TTC549 (cell line): ENCODE measurements around the gene DYSF.

ENCODE experiments used
- FAIRE-seq: peaks from 2 replicates; lab custom pipeline; 2012; peaks lifted over from hg19 to GRCh38; lab: Jason Lieb, UNC

Gene DYSF

DNA sequence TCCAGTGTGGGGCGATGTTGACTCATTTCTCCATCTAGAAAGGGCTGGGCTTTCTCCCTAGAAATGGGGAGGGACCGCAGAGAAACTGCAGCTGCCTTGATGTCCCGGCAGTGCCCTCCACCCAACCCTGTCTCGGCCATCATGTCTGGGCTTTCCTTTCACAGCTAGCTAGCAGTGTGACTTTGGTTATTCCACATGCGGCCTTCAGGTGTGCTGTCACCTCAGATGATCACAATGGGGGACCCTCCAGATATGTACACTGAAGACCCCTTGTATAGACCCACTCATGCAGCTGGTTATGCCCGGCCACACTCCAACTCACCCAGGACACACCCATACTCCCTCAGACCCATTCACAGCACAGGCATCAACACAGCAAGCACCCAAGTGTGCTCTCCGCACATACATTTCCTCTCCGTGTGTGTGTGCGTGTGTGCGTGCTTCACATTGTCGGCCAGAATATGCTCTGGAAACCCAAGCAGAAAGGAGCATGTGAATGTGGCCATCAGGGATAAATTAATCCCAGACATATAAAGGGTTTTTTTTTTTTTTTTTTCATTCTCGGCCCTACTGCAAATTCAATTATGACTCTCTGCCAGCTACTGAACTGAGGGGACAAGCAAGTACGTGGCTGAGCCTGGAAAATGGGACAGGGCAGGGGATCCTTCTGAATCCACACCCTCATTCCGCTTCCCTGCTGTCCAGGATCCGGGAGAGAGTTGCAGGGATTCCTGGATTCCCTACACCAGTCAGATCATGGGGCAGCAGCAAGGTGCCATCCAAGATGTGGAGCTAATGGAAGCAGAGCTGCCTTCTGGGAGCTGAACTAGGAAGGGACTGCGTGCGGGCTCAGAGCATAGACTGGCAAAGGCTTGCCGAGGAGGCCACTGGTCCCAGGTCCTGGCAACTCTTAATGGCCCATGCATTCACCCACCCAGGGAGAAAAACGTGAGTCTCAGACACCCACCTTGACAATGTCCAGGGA lies 240.2 kb downstream of the DYSF start:
- FAIRE-seq = no peak

DNA sequence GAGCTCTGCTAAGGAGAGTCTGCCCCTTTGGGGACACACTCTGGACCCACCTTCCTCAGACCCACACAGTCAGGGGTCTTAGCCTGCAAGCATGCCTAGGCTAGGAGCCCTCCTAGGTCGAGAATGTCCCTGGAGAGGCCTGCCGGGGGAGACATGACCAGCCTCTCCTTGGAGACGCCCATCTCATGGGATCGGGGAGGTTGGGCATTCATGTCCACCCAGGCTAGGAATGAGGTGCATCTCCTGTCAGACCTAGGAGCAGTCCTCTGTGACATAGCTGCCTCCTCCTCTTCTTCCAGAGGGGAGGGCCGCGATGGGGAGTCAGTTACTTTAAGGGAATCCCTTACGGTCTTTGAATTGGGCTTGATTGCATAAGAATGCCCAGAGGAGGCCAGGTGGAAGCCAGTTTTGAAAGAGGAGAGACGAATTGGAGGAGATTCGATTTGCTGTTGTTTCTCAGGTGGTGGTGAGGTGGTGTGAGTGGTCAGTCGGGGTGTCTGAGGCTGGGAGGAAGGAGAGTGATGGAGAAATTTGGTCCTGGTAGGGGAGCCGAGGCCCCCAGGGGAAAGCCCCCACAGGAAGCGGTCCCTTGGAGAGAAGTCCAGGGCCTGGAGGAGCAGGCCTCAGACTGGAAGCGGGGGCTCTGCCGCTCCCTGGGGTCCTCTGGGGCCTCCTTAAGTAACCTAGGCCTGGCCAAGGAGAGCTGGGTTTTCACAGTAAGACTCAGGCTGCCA lies 241.3 kb downstream of the DYSF start:
- FAIRE-seq = no peak

DNA sequence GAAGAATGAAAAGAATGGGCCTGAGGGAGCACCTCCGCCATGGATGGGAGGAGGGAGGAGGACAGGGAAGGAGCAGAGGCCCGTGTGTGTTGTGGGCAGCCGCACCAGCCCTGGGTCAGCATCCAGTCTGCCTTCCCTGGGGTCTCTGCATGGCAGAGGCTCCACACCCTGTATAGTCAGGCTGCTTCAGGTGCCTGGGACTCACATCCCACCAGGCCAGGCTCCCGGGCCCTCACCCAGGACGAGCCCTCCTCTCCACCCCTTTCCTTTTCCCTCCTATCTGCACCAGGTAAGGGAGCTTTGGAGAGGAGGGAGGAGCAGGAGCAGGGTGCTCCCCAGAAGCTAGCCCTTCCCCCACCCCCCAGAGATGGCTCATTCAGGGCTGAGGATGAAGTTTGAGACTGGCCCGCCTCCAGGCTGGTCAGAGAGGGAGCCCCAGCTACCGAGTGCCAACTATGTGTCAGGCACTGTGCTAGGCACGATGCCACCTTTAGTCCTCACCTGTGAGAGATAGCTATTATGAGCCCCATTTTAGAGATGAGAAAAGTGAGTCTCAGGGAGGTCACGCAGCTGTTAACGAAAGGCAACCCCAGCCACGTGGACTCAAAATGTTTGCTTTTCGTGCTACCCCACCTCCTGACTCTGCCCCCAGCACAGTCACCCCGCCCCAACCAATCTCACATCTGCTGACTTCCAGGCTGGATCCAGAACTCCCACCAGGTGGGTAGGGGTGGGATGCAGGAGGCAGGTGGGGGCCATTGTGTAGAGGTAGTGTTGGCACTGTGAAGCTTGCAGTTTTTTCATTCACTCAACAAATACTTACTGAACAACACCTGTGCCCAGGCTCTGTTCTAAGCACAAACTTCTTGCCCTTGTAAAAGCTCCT lies 242.1 kb downstream of the DYSF start:
- FAIRE-seq = no peak

DNA sequence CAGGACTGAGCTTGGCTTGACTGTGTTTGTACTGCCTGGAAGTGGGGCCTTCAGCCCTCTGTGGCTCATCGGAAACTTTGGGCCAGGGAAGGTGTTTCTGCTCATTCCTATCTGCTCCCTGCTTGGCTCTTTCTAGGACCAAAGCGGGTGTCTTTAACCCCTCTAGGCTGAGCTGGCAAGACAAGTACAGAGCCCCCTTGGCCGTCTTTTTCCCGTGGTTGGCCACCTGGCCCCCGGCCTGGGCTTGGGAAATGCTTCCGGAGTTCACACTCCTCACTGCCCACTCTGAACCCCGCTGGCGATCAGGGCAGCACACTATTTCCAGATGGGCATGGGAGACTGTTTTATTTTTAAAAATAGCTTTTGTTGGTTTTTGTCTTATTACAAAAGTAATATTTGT lies 243.0 kb downstream of the DYSF start:
- FAIRE-seq = no peak

DNA sequence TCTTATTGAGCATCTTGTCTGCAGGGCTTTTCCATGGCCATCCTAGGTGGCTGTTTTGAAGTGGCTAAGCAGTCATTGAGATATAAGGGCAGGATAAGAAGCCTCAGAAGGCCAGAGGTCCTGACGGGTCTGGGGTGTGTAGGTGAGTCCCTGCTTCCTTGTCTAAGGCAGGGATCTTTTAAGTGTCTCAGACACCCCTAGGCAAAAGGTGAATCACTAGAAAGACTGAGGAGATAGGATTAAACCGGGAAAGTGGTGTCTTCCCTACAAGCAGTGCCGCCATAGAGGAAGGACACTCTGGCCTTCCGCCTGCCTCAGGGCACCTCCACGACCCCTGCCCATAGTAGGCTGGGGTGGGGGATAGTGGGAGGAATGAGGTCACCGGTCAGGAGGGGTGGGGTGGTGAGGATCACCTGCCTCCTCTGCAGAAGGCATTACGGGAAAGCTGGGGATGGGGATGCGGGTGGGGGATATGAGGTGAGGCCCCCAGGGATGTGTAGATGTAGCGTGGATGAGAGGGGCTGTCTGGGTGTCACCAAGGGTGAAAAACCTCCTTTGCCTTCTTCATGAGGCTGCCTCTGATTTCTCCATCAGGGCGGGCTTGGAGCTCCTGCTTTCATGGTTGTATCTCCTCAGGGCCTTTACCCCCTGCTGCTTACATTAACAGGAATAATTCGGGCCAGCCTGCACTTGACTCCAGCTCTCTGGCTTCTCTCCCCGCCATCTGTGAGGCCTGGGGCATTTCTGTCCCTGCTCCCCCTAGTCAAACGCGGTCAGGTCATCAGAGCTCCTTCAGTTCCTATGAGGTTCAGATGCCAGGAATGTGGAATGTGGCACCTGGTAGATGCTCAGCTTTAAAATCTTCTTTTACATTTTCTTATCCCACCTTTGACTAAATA lies 244.0 kb downstream of the DYSF start:
- FAIRE-seq = no peak

DNA sequence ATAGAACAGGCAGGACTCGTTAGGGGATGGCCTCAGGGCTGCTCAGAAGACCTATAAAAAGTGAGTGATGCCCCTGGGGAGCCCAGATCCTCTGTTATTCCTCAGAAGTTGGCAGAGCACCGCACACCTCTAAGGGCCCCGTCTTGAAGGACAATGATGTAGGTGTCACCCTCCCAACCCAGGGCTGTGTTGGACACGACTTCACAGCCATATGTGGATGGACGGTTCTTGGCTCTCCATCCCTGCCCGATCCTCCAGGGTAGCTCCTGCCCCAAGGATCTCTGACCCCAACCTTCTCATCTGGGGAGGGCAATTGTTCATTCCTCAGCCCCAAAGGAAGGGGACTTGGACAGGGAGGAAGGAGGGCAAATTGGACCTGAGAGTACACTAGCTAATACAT lies 246.1 kb downstream of the DYSF start:
- FAIRE-seq = no peak

DNA sequence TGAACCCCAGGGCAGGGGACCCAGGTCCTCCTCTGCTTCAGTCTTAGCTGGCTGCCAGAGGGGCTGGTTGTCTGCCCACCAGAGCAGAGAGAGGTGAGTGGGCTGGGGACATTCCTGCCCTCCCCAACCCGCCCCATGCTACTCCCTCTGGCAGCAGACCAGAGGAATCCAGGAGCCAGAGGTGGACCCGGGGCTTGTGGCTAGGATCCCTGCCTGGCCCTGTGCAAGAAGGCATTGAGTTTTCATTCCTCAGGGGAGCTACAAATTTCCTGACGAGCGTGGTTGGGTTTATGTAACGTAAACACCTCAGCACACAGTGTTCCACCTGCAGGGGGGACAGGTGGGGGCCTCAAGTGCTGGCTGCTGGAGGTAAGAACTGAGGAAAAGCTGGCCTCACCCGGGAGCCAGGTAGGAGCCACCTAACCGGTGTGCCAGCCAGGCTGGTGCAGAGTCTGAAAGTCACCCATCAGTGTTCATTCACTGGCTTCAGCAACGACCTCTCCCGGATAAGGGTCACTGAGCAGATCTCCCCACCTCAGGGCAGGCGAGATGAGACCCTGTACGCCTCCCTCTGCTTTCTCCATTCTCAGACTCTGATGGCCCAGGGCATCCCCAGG lies 246.8 kb downstream of the DYSF start:
- no peak for FAIRE-seq

DNA sequence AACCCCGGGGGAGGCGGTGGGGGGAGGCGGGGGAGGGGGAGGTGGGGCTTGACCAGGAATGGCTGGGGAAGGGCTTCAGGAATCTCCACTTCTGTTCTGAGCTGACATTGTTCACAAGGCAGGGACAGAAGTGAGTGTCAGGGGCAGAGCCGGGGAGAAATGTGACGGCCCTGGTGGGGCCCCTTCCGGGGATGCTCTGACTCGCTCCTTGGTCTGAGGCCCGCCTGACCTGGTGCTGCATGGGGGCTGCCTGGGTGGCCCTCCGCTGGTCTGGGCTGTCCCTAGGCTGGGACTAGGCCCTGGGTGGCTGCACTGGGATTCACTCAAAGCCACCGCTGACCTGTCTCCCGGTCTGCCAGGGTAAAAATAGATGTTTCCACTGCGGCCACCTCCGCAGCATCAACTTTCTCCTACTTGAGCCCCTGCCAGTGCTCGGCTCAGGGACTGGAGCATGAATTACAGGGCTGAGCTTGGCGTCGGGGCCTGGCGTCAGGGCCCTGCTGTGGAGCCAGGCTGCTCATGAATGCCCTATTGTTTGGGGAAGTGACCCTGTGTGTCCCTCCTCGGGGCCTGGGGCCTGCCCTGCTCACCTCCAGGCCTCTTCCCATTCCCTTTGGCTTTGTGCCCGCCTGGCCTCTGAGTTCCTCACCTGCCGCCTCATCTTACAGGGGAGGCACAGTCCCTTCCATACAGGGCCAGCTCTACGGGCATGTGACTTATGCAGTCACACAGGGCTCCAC lies 247.5 kb downstream of the DYSF start:
- FAIRE-seq = no peak

DNA sequence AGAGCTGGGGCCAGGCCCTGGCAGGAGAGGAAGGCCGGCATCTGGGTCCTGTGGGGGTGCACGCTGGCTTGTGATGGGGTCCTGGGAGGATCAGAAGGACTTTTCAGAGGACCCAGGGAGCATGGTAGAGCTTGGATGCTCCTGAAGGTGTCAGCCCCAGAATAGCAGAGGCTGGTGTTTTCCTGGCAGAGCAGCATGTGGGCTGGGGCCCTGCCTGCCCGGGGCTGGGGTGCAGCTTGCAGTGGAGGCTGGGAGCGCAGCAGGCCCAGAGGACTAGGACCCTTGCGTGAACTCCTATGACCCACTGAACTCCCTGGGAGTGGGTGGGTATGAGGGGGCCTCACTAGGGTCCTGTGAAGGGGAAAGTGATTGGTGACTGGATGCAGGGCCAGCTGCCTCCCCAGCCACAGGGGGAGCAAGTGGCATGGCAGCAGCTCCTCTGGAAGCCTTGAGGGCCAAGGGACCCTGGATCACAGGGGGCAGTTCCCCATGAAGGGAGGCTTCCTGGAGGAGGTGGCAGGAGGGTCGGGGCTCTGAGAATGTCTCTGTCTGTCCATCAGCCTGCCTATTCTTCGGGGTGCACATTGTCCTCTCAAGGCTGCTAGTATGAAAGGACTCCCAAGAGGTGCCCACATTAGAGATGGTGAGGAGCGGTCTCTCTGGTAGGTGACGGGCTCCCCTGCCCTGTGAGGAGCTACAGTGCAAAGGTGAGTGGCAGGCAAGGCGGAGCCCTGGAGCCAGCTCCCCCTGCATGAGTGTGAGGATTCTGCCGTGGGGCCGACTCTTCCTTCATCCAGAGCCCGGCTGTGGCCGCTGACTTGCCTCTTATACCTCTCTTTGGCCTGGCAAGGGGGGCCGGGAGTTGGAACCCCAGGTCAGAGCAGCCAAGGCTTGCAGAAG lies 249.0 kb downstream of the DYSF start:
- no peak for FAIRE-seq

DNA sequence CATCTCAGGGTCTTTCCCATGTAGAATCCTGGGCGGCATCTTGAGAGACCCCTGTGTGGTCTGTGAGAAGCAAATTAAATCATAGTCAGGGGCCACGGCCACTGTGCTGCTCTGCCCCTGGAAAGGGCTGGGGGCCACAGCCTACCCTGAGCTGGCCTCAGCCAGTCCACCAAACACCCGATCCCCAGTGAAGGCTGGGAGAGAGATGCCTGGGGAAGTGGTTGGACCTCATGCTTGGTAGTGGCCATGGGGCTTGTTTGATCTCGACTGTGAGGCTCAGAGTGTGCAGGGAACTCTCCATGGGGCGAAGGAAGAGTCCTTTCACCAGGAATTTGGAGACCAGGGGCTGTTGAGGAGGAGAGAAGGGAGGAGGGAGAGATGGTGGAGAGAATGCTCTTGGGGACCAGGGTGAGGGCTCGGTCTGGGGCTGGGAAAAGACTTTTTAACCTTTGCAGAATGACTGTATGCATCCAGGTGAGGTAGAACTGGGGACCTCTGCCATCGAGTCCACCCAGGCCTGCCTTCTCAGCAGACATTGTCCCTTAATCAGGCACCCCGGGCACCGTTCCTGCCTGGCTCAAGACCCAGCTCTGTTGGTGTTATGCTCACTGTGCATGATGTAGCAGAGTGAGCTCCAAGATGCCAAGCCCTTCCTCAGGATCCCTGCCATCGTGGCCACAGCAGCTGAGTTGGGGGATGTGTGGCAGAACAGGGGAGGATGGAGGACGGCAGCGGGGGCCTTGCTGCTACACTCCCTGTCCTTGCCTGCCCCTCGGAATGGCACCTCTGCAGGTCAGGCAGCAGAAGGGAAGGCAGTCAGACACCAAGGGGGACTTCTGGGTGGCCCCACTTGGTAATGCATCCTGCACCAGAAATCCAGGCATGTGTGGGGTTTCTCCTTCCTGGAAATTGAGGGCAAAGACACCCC lies 249.9 kb downstream of the DYSF start:
- no peak for FAIRE-seq

DNA sequence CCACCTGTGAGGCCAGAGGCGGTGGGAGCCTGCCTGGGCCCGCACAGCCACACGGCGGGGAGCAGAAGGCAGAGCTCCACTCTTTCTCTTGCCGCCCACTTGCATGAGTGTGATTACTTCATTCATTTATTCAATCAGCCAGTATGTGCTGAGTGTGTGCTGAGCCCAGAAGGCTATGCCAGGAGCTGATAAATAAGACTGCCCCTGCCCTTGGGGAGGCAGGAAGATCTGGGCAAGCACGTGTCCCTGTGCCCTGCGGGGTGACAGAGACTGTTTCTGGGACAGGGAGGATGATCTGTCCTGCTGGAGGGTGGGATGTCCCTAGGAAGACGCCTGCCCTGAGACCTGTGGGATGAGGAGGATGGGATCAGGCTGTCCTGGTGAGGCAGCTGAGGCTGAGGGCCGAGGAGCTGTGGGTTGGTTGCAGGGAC lies 250.8 kb downstream of the DYSF start:
- no peak for FAIRE-seq

DNA sequence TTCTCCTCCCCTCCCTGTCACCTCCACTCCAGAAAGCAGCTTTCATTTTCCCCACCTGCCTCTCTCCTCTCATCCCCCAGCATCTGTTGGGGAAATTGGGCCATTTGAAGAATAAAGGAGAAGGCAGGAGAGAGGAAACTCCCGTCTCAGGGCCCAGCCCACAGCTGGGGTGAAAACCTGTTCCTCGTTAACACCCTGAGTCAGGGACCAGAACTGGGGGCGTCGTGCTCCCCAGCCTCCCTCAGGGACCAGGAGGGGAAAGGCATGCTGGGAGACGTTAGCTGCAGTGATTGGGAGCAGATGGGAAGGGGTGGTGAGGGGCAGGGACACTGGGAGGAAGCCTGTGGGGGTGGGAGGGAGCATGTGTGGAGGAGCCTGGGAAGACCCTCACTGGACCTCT lies 251.3 kb downstream of the DYSF start:
- FAIRE-seq = no peak

DNA sequence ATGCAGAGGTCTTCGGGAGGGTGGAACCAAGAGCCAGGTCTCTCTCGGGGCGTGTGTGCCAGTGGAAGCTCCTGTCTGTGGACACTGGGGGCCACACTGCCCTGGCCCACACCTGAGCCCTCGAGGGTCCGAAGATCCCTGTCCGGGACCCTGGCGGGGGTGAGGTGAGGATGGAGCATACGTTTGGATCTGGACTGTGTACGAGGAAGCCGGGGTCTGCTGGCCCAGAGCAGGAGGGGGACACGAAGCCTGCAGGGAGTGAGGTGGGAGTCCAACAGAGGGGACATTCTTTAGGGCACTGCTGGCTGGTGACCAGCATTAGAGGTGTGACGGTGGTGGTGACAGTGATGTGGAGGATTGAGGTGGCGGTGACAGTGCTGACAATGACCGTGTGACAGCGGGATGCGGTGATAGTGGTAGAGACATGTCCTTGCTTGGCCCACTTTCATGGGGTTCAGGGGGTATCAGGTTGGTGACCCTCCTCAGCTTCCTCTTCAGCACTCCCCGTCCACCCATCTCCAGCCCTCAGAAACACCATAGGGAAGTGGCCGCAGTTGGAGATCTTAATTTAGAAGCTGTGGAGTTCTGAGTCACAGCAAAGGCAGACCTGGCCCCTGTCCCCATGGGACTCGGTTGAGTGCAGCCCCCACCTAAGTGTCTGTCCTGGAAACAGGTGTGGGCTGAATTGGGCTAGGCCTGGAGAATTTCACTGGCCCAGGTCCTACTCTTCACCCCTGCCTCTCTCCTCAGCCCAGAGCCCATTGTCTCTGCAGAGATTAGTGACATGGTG lies 252.0 kb downstream of the DYSF start:
- no peak for FAIRE-seq

DNA sequence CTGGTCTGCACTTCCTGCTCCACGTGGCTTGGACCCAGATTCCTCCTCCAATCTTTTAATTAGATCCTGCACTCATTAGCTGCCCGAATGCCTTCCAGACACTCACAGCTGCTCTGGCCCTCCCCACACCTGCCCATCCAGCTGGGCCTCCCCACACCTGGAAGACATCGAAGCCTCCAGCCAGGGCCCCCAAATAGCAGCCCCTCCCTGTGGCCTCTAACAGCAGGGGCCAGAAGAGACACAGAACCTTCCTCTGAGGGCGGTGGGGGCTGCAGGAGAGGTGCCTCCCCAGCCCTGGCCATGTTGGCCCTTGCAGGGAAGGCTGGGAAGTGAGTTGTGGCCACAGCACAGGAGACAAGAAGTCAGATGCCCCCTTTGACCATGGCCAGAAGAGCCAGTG lies 252.8 kb downstream of the DYSF start:
- FAIRE-seq = no peak

DNA sequence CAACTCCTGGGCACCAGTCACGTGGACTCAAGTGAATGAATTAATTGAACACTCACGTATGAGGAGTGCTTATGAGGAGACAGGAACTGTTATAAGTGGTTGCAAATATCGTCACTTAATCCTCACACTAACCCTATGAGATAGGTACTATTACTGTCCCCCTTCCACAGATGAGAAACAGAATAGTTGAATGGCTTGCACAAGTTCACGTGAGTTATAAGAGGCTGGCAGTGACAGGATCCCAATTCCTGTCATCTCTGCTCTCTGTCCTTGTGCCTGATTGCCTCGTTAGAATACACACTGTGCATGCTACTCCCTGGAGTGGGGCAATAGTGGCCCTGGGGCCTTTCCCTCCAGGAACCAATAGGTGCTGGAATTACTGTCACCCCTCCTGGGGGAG lies 253.5 kb downstream of the DYSF start:
- no peak for FAIRE-seq

DNA sequence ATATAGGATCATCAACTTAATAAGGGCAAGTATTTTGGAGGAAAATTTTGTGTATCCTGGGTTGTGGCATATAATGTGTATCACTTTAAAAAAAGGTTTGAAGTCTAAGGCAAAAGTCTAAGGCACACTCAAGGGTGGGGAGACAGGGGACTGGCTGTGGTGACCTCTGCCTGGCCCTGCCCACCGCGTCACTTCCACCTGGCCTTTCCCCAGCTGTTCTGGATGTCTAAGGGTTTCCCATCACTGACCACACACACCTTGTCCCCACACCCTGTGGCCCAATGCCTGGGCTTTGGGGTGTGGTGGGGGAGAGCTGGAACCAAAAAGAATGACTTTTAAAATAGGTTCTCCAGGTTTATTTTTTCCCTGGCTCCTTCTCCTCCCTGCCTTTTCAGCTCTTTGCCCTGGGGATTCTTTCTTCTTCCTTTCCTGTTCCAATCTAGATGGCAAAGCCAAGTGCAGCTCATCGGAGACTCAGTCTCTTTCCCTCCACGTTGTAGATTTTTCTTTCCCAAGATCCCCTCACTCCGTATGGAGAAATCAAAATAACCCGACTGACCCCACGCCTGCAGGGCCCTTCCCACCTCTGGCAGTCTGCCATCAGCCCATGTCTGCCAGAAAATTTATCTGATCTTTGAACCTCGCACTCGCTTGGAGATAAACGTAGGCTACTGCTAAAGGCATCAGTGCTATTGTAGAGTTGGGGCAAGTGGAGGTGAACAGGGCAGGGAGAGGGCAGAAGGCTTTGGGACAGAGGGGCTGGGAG lies 257.2 kb downstream of the DYSF start:
- no peak for FAIRE-seq
